Glomerular endothelial cell (primary cell): Measurements from ENCODE around the gene VASP. TPM values are rescaled to one million over a fixed set of nuclear protein-coding genes. Genes with fewer than 3 reads are reported as not detected.
"Not testable (repeated sequence)": the region's sequence is repeated elsewhere in the genome, so short reads cannot be mapped to it uniquely, and the experiment has no call there.

Experiments
- DNase-seq: peaks from one replicate; pipeline ENCODE4 v3.0.0-alpha.2; 2011; ENCODE audit warnings: low read depth, low spot score; ENCODE audit errors: extremely low read depth
- total RNA-seq: library from RNA; depleted of rRNA; stranded (reverse); fragments of >200 nt; gene quantifications from 2 replicates; pipeline ENCODE4 v1.2.3, GENCODE V29; 2015

VASP gene
- total RNA-seq, 1 donor from 2014 or later, result 205 TPM

DNA sequence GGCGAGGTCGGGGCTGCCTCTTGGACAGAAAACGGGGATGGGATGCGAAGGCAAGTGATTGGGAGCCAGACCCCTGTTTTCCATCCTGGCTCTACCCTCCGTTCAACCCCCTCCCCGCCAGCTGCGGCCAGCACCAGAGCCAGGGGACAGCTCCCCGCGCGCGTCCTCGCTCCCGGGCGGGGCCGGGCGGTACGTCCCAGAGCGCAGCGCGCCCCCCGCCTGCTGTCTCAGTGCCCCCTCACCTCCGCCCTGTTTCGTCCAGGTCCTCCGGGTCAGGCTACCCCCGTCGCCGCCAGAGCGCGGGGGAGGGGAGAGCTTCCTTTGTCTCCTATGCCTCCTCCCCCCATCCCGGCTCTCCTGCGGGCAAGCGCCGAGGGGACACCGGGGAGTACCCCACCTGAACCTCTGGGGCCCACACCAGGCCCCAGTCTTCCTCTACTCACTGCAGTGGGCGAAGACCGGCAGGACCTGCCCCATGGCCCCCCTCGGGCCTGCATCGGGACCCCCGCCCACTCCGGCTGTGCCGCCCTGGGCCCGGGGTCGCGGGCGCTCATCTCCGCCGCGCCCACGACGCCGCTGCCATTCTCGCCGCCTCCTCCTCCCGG is 10.8 kb upstream of the VASP start:
- no peak for DNase-seq

DNA sequence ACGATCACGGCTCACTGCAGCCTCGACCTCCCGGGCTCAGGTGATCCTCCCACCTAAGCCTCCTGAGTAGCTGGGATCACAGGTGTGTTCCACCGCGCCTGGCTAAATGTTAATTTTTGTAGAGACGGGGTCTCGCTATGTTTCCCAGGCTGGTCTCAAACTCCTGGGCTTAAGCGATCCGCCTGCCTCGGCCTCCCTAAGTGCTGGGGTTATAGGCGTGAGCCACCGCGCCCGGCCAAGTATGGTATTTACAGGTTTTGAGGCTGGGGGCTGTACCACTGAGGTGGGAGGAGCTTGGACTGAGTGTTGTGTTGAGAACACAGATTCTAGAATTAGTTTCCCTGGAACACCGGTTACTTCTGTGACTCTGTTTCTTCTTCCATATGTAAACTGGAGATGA is 9.5 kb upstream of the VASP start:
- no peak for DNase-seq

DNA sequence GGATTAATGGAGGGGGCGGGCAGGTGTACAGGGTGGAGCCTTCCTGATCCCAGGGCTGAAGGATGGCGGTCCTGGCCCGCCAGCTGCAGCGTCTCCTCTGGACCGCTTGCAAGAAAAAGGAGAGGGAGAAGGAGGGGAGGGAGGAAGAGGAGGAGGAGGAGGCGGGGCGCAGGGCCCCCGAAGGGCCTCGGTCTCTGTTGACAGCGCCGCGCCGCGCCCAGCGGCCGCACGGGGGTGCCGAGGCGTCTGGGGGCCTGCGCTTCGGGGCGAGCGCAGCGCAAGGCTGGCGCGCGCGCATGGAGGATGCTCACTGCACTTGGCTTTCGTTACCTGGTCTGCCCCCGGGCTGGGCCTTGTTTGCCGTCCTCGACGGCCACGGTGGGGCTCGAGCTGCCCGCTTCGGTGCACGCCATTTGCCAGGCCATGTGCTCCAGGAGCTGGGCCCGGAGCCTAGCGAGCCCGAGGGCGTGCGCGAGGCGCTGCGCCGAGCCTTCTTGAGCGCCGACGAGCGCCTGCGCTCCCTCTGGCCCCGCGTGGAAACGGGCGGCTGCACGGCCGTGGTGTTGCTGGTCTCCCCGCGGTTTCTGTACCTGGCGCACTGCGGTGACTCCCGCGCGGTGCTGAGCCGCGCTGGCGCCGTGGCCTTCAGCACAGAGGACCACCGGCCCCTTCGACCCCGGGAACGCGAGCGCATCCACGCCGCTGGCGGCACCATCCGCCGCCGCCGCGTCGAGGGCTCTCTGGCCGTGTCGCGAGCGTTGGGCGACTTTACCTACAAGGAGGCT is 8.7 kb upstream of the VASP start, which contains the start of gene PPM1N:
Gene PPM1N, plus strand, starts transcription at position 33 of the 785 bp plus-strand sequence. Its CDS starts 30 bp downstream, at position 63.
- no peak for DNase-seq

DNA sequence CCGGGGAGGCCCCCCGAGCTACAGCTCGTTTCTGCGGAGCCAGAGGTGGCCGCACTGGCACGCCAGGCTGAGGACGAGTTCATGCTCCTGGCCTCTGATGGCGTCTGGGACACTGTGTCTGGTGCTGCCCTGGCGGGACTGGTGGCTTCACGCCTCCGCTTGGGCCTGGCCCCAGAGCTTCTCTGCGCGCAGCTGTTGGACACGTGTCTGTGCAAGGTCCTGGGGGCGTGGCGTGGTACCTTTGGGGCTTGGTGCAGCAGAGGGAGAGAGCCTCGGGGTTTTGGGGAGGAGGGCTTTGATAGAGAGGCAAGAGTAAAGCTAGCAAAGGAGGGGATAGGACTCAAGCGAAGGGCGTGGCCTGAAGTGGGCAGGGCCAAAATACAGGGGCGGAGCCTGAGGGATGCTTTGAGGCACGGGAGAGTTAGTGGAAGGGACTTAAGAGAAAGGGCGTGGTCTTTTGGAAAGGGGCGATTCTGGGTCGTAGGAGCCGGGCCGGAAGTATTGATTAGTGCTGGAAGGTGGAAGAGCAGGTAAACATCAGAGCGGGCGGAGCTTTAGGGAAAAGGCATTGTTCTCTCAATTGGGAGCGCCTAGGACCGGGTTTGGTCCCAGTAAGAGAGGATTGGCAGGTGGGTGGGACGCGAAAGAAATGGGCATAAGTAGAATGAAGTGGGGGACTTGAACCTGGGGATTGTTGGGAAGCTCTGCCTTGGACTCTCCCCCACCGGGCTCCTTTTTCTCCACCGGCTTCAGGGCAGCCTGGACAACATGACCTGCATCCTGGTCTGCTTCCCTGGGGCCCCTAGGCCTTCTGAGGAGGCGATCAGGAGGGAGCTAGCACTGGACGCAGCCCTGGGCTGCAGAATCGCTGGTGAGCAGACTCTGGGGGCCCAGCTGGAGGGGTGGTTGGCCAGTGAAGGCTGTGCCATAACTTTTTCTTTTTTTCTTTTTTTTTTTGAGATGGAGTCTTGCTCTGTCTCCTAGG is 7.8 kb upstream of the VASP start:
- DNase-seq, result no peak

DNA sequence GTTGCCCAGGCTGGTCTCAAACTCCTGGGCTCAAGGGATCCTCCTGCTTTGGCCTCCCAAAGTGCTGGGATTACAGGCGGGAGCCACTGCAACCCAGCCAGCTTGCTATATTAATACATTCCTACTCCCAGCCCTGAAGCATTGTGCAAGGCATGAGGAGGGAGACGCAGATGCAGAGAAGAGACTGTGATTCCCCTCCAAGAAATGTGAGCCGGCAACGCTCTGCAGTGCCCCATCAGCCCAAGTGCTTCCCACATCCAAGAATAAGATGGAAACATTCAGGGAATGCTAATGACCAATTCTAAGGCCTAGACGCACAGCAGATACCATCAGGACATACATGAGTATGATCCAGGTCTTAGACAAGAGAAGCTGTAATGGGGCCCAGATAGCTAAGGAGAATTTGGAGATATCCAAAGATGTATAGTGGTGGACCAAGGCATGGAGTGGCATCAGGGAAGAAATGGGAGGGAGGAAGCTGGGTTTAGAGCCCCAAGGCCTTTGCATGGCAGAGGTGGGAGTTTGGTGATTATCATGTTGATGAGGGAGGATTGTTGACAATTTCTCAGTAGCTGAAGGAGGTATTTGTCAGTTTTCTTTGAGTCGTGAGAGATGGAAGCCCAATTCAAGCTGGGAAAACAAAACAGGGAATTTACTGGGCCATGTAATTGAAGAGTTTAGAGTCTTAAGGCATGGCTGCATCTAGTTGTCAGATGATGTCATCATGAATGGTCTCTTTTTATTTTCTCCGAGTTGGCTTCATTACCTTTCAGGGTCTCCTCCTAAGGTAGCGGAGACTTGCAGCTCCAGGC is 6.2 kb upstream of the VASP start:
- no peak for DNase-seq

DNA sequence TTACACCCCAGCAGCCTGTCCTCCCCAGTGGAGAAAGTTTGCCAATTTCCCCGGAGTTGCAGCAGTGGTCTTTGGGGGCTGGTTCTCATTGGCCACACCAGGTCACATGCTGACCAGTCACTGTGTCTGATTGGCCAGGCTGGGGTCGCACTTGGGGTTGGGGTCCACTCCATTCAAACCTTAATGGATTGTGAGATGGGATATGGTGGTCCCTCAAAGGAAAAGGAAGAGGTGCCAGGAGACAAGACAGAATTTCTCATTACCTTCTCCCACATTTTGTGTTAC is 5.6 kb upstream of the VASP start:
- no peak for DNase-seq

DNA sequence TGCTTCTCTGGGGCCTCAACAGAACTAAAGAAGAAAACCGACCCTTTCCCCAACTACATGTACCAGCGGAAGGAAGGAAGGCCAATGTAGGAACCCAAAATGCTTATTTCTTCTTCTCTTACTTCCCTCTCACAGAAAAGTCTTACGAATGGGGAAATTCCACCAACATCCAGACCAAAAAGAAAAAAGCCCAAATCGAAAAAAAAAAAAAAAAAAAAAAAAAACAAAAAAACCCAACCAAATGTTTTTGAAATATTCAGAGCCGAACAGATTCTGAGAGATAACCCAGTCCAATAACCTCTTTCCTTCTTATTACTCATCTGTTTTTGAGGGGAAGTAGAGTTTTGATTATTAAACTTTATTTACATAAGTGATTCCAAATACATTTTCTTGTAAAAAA is 5.2 kb upstream of the VASP start:
- DNase-seq, result no peak

DNA sequence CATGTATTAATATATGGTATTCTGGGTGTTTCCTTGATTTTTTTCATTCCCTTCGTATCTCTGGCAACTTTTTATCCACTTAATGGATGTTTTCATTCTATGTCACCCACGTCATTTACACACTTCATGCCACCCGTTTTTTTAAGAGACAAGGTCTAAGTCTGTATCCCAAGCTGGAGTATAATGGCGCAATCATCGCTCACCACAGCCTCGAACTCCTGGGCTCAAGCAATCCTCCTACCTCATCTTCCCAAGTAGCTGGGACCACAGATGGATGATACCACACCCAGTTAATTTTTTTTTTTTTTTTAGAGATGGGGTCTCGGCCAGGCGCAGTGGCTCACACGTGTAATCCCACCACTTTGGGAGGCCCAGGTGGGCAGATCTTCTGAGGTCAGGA is 3.4 kb upstream of the VASP start:
- DNase-seq, result no peak

DNA sequence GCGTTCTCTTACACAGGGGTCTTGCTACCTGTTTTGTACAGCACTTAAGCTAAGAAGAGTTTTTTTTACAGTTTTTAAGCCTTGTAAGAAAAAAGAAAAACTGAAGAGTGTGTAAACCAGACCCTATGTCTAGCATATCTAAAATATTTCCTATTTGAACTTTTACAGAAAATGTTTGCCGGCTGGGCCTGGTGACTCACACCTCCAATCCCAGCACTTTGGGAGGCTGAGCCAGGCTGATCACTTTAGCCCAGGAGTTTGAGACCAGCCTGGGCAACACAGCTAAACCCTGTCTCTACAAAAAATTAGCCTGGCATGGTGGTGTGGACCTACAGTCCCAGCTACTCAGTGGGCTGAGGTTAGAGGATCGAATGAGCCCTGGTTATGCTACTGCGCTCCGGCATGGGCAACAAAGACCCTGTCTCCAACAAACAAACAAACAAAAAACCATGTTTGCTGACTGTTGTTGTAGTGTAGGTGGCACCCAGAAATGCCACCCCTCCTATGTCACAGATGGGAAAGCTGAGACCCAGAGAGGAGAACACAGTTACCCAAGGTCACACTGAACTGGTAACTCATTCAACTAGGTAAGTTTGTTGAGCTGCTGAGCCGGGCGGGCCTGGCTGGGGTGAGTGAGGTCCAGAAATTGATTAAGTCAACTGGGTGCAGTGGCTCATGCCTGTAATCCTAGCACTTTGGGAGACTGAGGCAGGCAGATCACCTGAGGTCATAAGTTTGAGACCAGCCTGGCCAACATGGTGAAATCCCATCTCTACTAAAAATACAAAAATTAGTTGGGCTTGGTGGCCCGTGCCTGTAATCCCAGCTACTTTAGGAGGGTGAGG is 1.9 kb upstream of the VASP start:
- no peak for DNase-seq

DNA sequence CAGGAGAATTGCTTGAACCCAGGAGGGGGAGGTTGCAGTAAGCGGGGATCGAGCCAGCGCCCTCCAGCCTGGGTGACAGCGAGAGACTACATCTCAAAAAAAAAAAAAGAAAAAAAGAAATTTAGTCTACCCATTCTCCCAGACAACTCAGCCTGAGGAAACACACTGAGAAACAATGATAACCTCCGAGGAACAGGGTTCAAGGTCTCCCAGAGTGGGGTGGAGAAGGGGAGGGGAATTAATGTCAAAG is 1.4 kb upstream of the VASP start:
- DNase-seq, result no peak

DNA sequence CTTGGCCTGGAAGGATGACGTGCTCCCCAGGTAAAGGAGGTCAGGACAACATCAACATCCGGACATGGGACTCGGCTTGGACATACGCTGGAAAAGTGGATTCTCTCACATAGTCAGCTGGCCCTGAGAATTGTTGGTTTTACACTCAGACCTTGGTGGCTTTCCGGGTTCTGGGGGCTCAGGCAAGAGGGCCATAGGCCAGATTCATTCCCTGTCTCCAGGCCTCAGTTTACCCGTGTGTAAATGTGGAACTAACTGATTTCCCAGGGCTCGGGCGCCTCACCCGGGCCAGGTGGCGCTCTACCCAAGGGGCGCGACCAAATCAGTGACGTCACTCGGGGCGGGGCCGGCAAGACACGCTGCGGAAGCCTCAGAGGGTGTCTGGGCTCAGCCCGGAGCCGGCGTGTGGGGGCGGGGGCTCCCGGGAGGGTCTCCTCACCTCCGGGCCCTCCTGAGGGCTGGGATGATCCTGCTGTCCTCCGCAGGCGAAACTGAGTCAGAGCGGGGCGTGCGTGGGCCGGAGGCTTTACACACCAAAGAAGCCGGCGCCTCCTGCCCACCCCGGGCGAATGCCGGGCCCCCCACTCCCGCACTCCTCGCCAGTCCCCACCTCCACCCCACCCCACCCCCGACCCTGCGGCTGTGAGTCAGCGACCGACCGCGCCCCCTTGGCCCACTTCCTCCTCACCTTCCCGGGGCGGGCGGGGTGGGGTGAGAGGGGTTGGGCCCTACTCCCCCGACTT is 862 bp upstream of the VASP start:
- DNase-seq, result no peak

DNA sequence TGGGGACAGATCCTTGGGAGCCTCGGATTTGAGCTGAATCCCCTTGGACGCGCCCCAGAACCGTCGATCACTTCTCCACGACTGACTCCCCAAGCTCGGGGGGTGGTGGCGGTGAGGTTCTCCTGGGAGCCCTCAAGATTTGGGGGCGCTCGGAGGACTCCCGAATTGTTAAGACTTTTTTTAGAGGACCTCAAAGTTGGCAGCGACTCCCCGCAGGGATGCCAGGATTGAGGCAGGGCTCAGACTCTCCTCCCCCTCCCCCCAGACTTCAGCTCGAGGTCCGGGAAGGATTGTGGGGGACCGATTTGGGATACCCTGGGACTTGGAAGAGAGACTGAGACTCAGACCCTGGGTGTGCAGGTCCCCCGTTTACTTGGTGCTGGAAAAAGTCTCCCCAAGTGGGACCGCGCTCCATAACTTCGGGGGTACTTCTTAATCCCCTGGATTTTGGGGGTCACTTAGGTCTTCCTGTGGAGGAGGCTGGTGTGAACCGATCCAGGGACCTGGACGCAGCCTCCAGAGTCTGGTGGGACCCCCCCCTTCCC is 665 bp downstream of the VASP start:
- no peak for DNase-seq

DNA sequence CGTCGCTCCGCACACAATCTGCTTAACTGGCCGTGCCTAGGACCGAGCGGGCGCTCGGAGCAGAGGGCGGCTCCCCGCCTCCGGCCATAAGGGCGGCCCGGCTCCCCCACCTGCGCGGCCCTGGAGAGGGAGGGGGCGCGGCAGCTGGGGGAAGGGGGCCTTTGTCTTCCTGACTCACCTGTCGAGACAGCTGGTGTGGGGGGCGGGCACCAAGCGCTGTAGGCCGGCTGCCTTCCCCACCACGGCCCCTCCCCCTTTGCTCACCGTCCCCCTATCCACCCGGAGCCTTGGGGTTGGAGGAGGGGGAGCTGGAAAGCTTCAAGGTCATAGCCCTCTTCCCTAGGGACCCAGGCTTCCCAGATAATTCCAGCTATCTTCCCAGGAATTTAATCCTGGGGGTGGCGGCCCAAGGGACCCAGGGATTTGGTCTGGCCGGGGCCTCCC is 1.2 kb downstream of the VASP start:
- DNase-seq, result no peak

DNA sequence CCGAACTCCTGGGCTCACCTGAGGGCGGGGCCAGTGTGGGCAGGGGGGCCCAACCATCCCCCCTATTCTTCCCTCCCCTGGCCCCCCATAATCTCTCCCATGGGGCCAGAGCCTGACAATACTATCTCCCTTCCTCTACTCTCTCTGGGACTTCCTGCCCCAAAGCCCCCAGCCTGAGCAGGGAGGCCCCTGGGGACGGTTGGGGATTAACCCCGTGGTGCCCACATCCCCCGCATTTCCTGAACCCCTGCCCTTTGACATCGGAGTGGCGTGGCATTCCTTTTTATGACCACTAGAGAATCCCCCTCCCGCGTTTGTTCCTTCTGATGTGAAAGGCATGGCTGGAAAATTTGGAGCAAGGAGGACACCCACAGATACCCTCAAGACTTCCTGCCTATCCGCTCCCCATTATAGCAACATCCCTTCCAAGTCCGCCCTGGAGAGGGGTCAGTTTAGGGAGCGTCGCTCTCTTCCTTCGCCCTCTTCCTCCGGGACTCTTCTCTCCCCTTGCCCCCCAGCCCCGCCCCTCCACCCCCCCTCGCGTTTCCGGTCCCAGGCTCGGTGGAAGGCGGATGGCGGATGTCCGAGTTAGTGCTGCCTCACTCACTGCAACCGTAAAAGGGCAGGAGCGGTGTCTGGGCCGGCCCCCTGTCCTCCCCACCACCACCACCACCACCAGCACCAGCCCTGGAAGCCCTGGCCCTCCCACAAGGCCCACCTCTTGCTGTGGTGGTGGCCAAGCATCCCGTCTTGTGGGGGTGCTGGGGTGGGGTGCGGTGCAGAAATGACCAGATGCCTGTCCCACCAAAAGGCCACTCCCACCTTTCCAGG is 1.8 kb downstream of the VASP start:
- DNase-seq, result no peak

DNA sequence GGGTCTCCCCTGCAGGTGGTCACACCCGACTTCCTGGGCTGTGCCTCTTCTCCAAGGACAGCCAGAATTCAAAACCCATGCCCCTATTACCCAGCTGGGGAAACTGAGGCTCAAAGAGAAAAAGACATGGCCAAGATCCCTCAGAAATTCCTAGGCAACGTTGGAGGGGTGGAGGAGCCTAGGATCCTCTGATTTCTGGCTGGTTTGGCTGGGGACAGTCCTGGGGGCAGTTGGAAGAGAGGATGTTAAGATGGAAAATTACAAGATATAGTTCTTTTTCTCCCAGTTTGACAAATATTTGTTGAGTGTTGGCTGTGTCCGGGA is 2.4 kb downstream of the VASP start:
- no peak for DNase-seq

DNA sequence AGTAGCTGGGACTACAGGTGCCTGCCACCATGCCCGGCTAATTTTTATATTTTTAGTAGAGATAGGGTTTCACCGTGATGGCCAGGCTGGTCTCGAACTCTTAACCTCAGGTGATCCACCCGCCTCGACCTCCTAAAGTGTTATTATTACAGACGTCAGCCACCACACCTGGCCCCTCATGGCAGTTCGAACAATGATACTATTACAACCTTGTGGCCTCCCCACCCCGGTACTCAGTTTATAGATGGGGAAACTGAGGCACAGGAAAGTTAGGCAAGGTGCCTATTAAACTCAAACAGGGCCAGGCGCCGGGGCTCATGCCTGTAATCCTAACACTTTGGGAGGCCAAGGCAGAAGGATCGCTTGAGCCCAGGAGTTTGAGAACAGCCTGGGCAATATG is 3.1 kb downstream of the VASP start:
- DNase-seq, result not testable (repeated sequence)

DNA sequence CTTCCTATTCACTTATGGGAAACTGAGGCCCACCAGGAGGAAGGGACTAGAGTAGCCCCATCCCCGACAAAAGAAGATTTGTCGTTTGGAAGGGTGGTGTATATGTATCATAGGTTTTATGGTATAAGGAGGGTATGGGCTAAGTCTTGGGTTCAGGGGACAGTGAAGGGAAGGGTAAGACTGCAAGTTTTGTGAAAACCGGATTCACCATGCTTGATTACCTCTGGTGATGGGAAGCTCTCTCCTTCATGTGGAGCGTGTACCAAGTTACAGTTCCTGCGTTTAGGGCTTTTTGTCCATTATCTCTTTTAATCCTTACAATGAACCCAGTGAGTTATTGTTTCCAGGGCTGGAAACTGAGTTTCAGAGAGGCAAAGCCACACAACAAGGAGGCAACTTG is 3.8 kb downstream of the VASP start:
- no peak for DNase-seq

DNA sequence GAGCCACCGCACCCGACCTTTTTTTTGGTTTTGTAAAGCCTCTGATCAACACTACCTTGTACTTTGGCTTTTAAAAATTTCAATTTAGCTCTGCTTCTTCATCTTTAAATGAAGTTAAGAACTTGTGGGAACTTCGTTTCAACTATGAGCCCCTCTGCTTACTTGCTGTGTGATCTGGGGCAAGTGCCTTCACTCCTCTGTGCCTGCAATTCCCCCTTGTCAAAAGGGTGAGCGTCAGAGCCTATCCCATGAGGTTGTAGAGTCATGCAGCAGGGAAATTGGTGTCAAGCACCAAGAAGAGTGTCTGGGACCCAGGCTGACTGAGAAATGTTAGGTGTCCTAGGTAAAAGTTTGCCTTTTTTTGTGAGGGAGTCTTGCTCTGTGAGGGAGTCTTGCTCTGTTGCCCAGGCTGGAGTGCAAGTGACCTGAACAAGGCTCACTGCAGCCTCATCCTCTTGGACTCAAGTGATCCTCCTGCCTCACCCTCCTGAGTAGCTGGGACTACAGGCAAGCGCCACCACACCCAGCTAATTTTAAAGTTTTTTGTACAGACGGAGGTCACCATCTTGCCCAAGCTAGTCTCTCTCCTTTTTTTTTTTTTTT is 5.7 kb downstream of the VASP start:
- no peak for DNase-seq
